Measurements from ENCODE around the gene PHF21B.

Gene PHF21B

GRCh38 chr22:45023431-45023830, 13.6 kb upstream of the PHF21B start:
- Histone ChIP-seq H3K36me3 (ENCODE audit: control insufficient read depth in 5 of 5, insufficient read depth in 5 of 5, low read length in 5 of 5) (no peaks in the 10 kb centered on the region), H3K27me3 (ENCODE audit: control insufficient read depth in 5 of 5, insufficient read depth in 4 of 5, low read length in 5 of 5) (peaks cover 6 to 23% (median 20%) of the 10 kb centered on the region in 5 donors), H3K9me3 (ENCODE audit: control insufficient read depth in 5 of 5, low read length in 5 of 5) (peaks cover 0 to 2% (median 0%) of the 10 kb centered on the region in 5 donors), H3K4me1 (ENCODE audit: control insufficient read depth in 5 of 5, insufficient read depth in 5 of 5, low read length in 5 of 5) (no peaks in the 10 kb centered on the region), H3K9ac (ENCODE audit: low read length in 5 of 5) (no peak overlapping the region), H3K27ac (ENCODE audit: low read depth, low read length) (no peak overlapping the region), H3K4me3 (ENCODE audit: low read depth in 1 of 5, low read length in 5 of 5) (no peak overlapping the region)

- Histone ChIP-seq H3K4me1 (ENCODE audit: control insufficient read depth in 5 of 5, insufficient read depth in 5 of 5, low read length in 5 of 5) (no peaks in the 10 kb centered on the region), H3K27ac (ENCODE audit: low read depth, low read length) (no peak overlapping the region), H3K9ac (ENCODE audit: low read length in 5 of 5) (no peak overlapping the region), H3K36me3 (ENCODE audit: control insufficient read depth in 5 of 5, insufficient read depth in 5 of 5, low read length in 5 of 5) (no peaks in the 10 kb centered on the region), H3K4me3 (ENCODE audit: low read depth in 1 of 5, low read length in 5 of 5) (no peak overlapping the region), H3K27me3 (ENCODE audit: control insufficient read depth in 5 of 5, insufficient read depth in 4 of 5, low read length in 5 of 5) (peaks cover 6 to 25% (median 17%) of the 10 kb centered on the region in 5 donors), H3K9me3 (ENCODE audit: control insufficient read depth in 5 of 5, low read length in 5 of 5) (peaks cover 0 to 2% (median 0%) of the 10 kb centered on the region in 5 donors)
These were observed 10.3 kb upstream of the PHF21B start for GRCh38 chr22:45019861-45020655.

DNA sequence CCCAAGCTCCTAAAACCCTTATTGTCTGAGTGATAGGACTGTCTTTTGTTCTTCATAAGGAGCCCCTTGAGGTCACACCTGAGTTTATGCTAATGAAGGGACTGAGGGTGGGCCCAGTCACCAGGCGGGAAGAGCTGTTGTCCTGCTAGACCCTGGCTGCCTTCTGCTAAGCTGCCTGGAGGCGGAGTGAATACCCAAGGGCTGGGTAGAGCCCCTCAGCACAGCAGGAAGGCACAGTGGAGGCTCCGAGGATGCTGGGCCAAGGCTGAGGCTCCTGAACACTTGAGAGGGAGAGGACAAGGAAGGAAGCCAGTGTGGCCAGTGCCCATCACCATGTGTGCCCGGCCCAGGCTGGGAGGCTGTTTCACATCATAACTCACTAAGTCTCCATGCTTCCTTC, 4.8 kb upstream of the PHF21B start:
- Histone ChIP-seq H3K36me3 (ENCODE audit: control insufficient read depth in 5 of 5, insufficient read depth in 5 of 5, low read length in 5 of 5) (no peaks in the 10 kb centered on the region), H3K4me1 (ENCODE audit: control insufficient read depth in 5 of 5, insufficient read depth in 5 of 5, low read length in 5 of 5) (peaks cover 0 to 8% (median 7%) of the 10 kb centered on the region in 5 donors), H3K9ac (ENCODE audit: low read length in 5 of 5) (no peak overlapping the region), H3K9me3 (ENCODE audit: control insufficient read depth in 5 of 5, low read length in 5 of 5) (no peaks in the 10 kb centered on the region), H3K27me3 (ENCODE audit: control insufficient read depth in 5 of 5, insufficient read depth in 4 of 5, low read length in 5 of 5) (peaks cover 21 to 42% (median 30%) of the 10 kb centered on the region in 5 donors), H3K27ac (ENCODE audit: low read depth, low read length) (no peak overlapping the region), H3K4me3 (ENCODE audit: low read depth in 1 of 5, low read length in 5 of 5) (no peak overlapping the region)

GRCh38 chr22:45013138-45013537, 3.3 kb upstream of the PHF21B start:
- Histone ChIP-seq H3K27me3 (ENCODE audit: control insufficient read depth in 5 of 5, insufficient read depth in 4 of 5, low read length in 5 of 5) (peaks cover 20 to 38% (median 33%) of the 10 kb centered on the region in 5 donors), H3K4me1 (ENCODE audit: control insufficient read depth in 5 of 5, insufficient read depth in 5 of 5, low read length in 5 of 5) (peaks cover 0 to 18% (median 17%) of the 10 kb centered on the region in 5 donors), H3K36me3 (ENCODE audit: control insufficient read depth in 5 of 5, insufficient read depth in 5 of 5, low read length in 5 of 5) (no peaks in the 10 kb centered on the region), H3K27ac (ENCODE audit: low read depth, low read length) (no peak overlapping the region), H3K9me3 (ENCODE audit: control insufficient read depth in 5 of 5, low read length in 5 of 5) (no peaks in the 10 kb centered on the region), H3K9ac (ENCODE audit: low read length in 5 of 5) (no peak overlapping the region), H3K4me3 (ENCODE audit: low read depth in 1 of 5, low read length in 5 of 5) (no peak overlapping the region)

DNA sequence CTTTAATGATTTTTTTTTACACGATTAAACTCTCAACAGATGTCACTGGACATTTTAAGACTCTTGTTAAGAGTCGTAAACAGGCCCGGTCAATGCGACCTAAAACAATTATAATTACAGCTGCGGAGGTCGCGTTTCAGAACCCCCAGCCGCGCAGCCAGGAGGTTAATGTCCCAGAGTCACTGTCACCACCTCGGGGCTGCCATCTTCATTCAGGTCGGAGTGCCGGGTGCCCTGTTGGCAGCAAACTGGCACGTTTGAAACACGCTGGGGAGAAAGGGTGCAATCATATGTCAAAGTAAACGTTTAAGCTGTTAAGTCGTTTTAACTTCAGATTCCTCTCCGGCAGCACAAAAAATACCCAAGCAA, 711 bp upstream of the PHF21B start:
- Histone ChIP-seq H3K9me3 (ENCODE audit: control insufficient read depth in 5 of 5, low read length in 5 of 5) (no peaks in the 10 kb centered on the region), H3K9ac (ENCODE audit: low read length in 5 of 5) (no peak overlapping the region), H3K27me3 (ENCODE audit: control insufficient read depth in 5 of 5, insufficient read depth in 4 of 5, low read length in 5 of 5) (peaks cover 24 to 46% (median 41%) of the 10 kb centered on the region in 5 donors), H3K36me3 (ENCODE audit: control insufficient read depth in 5 of 5, insufficient read depth in 5 of 5, low read length in 5 of 5) (no peaks in the 10 kb centered on the region), H3K27ac (ENCODE audit: low read depth, low read length) (no peak overlapping the region), H3K4me1 (ENCODE audit: control insufficient read depth in 5 of 5, insufficient read depth in 5 of 5, low read length in 5 of 5) (peaks cover 0 to 28% (median 20%) of the 10 kb centered on the region in 5 donors), H3K4me3 (ENCODE audit: low read depth in 1 of 5, low read length in 5 of 5) (peak overlapping the region in 3 of 5 donors; percentile 42 to 53 (median 47))

DNA sequence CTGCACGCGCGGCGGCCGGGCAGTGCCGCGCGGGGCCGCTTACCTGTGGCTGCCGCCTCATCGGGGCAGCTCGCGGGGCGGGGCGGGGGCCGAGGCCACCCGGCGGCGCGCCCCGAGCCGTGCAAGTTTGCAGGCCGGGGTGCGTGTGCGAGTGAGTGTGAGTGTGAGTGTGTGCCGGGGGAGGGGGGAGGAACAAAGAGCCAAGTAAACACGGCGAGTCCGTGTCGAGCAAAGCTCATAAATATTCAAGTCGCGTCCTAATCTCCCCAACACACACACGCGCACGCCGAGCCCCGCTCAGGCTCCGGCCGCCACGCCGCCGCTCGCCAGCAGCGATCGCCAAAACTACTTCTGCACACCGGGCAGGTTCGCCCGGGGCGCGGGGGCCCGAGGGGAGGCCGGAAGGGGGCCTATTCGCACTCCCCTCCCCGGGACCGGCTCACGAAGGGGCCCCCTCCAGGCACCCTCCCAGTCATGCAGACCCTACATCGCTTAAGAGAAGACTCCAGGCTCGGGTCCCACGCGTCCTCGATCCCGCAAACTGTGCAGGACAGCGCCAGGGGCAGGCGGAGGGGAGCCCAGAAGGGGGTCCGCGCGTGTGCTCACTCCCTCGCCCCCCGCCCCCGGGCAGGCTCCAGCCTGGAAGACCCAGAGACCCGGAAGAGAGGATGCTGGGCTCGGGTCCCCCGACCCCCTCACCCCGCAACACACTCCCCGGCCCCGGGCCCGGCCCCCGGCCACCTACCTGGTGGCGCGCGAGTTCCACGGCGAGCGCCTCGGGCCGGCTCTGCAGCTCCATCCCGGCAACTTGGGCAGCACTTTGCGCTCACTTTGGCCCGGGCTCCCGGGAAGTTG, 827 bp downstream of the PHF21B start:
- Histone ChIP-seq H3K36me3 (ENCODE audit: control insufficient read depth in 5 of 5, insufficient read depth in 5 of 5, low read length in 5 of 5) (no peaks in the 10 kb centered on the region), H3K9ac (ENCODE audit: low read length in 5 of 5) (no peak overlapping the region), H3K4me3 (ENCODE audit: low read depth in 1 of 5, low read length in 5 of 5) (peak overlapping the region in 1 of 5 donors; percentile 2), H3K27me3 (ENCODE audit: control insufficient read depth in 5 of 5, insufficient read depth in 4 of 5, low read length in 5 of 5) (peaks cover 34 to 59% (median 45%) of the 10 kb centered on the region in 5 donors), H3K4me1 (ENCODE audit: control insufficient read depth in 5 of 5, insufficient read depth in 5 of 5, low read length in 5 of 5) (peaks cover 0 to 28% (median 20%) of the 10 kb centered on the region in 5 donors), H3K9me3 (ENCODE audit: control insufficient read depth in 5 of 5, low read length in 5 of 5) (no peaks in the 10 kb centered on the region), H3K27ac (ENCODE audit: low read depth, low read length) (no peak overlapping the region)

- H3K9me3 ChIP-seq (ENCODE audit: control insufficient read depth in 5 of 5, low read length in 5 of 5): no peaks in the 10 kb centered on the region
- peak overlapping the region in 3 of 5 donors; percentile 22 to 36 (median 34) for H3K4me3 ChIP-seq (ENCODE audit: low read depth in 1 of 5, low read length in 5 of 5)
- peaks cover 34 to 59% (median 44%) of the 10 kb centered on the region in 5 donors for H3K27me3 ChIP-seq (ENCODE audit: control insufficient read depth in 5 of 5, insufficient read depth in 4 of 5, low read length in 5 of 5)
- H3K27ac ChIP-seq (ENCODE audit: low read depth, low read length): no peak overlapping the region
- peaks cover 0 to 28% (median 20%) of the 10 kb centered on the region in 5 donors for H3K4me1 ChIP-seq (ENCODE audit: control insufficient read depth in 5 of 5, insufficient read depth in 5 of 5, low read length in 5 of 5)
- no peak overlapping the region for H3K9ac ChIP-seq (ENCODE audit: low read length in 5 of 5)
- H3K36me3 ChIP-seq (ENCODE audit: control insufficient read depth in 5 of 5, insufficient read depth in 5 of 5, low read length in 5 of 5): no peaks in the 10 kb centered on the region
These were observed 1.6 kb downstream of the PHF21B start for GRCh38 chr22:45008186-45008681.

DNA sequence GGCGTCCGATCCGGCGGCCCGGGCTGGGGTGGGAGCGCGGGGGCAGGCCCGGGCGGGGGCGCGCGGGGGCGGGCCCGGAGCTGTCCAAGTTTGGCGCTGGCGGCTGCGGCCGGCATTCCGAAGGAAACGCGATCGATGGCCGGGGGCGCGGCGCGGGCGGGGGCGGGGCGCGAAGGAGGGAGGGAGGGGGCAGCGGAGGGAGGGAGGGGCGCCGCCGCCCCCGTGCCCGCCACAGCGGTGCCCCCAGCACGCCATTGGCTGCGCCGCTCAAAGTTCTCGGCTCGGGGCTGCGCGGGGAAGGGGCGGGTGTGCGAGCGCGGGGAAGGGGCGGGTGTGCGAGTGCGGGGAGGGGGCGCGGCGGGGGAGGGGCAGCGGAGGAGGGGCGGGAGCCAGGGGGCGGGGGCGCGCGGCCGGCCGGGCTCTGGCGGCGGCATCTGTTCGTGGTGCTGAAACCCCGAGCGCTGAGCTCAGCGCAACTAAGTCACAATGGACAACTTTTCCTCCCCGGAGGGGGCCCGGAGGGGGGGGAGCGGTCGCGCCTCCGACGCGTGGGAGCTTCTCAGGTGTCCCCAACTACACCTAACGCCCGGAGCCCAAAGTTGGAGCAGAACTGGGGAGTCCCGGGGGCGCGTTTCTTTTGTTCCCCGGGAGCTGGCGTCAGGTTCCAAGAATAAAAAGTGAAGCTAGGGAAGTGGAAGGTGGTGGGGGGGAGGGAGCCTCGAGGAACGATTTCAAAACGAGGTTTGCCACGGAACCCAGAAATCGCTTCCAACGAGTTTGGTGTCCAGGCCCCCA, 2.2 kb downstream of the PHF21B start:
- Histone ChIP-seq H3K4me3 (ENCODE audit: low read depth in 1 of 5, low read length in 5 of 5) (peak overlapping the region in 3 of 5 donors; percentile 22 to 36 (median 34)), H3K36me3 (ENCODE audit: control insufficient read depth in 5 of 5, insufficient read depth in 5 of 5, low read length in 5 of 5) (no peaks in the 10 kb centered on the region), H3K27ac (ENCODE audit: low read depth, low read length) (no peak overlapping the region), H3K9me3 (ENCODE audit: control insufficient read depth in 5 of 5, low read length in 5 of 5) (peaks cover 0 to under 1% (median 0%) of the 10 kb centered on the region in 5 donors), H3K4me1 (ENCODE audit: control insufficient read depth in 5 of 5, insufficient read depth in 5 of 5, low read length in 5 of 5) (peaks cover 0 to 28% (median 20%) of the 10 kb centered on the region in 5 donors), H3K27me3 (ENCODE audit: control insufficient read depth in 5 of 5, insufficient read depth in 4 of 5, low read length in 5 of 5) (peaks cover 31 to 60% (median 43%) of the 10 kb centered on the region in 5 donors), H3K9ac (ENCODE audit: low read length in 5 of 5) (no peak overlapping the region)

DNA sequence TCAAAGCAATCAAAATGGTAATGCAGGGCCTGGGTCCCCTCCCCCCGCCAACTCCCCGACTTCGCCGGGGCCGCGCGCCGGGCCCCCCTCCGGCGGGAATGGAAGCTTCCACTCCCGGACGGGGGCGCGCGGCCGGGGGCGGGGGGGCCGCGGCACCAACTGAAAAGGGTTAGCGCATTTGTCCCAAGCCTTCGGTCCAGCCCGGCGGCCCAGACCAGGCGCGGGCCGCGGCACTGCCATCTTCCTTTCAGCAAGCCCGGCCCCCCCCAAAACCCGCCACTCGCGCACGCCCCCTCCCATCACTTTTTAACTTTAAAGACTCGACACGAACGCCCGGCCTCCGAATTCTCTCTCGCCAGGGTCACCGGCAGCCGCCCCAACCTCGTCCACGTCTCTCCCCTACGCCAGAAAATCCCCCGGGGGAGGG, 2.8 kb downstream of the PHF21B start:
- Histone ChIP-seq H3K36me3 (ENCODE audit: control insufficient read depth in 5 of 5, insufficient read depth in 5 of 5, low read length in 5 of 5) (no peaks in the 10 kb centered on the region), H3K9me3 (ENCODE audit: control insufficient read depth in 5 of 5, low read length in 5 of 5) (peaks cover 0 to 3% (median 0%) of the 10 kb centered on the region in 5 donors), H3K9ac (ENCODE audit: low read length in 5 of 5) (no peak overlapping the region), H3K27ac (ENCODE audit: low read depth, low read length) (no peak overlapping the region), H3K4me1 (ENCODE audit: control insufficient read depth in 5 of 5, insufficient read depth in 5 of 5, low read length in 5 of 5) (peaks cover 0 to 28% (median 20%) of the 10 kb centered on the region in 5 donors), H3K27me3 (ENCODE audit: control insufficient read depth in 5 of 5, insufficient read depth in 4 of 5, low read length in 5 of 5) (peaks cover 25 to 59% (median 42%) of the 10 kb centered on the region in 5 donors), H3K4me3 (ENCODE audit: low read depth in 1 of 5, low read length in 5 of 5) (no peak overlapping the region)

Measured in subcutaneous abdominal adipose tissue (tissue), 5 donors.